Middle frontal gyrus (tissue), 1 donor: ENCODE measurements around the gene PEDS1.
"Not testable (repeated sequence)": the region's sequence is repeated elsewhere in the genome, so short reads cannot be mapped to it uniquely, and the experiment has no call there.

Source experiments
- DNase-seq: peaks from one replicate; pipeline ENCODE4 v3.0.0-alpha.2; 2015; ENCODE audit warnings: low spot score; ENCODE audit errors: extremely low spot score

Gene PEDS1

DNA sequence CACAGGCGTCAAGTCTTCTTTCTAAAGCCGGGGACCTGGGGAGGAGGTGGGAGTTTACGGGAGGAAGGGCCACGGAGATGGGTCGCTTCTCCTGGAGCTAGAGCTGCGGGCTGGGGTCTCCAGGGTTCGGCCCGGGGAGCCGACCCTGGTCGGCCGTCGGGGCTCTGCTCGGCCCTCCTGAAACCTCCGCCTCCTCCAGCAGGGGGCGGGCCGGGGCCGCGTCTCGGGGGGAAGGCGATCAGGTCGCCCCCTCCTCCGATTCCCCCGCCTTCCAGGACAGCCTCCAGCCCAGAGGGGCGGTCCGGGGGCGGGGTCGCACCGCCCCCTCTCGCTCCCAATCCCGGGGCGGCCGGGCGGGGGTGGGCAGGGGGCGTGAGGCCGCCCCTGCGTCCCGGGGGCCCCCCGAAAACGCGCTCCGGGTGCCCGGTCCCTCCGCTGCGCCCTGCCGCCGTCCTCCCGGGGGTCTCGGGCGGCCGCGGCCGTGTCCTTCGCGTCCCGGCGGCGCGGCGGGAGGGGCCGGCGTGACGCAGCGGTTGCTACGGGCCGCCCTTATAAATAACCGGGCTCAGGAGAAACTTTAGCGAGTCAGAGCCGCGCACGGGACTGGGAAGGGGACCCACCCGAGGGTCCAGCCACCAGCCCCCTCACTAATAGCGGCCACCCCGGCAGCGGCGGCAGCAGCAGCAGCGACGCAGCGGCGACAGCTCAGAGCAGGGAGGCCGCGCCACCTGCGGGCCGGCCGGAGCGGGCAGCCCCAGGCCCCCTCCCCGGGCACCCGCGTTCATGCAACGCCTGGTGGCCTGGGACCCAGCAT is 36.9 kb upstream of the PEDS1 start, which contains the start of gene CEBPB:
Gene CEBPB (plus strand): TSS at position 580 of the 814 bp plus-strand sequence. CDS start 204 bp downstream, at position 784.
- peak; percentile 42 for DNase-seq

DNA sequence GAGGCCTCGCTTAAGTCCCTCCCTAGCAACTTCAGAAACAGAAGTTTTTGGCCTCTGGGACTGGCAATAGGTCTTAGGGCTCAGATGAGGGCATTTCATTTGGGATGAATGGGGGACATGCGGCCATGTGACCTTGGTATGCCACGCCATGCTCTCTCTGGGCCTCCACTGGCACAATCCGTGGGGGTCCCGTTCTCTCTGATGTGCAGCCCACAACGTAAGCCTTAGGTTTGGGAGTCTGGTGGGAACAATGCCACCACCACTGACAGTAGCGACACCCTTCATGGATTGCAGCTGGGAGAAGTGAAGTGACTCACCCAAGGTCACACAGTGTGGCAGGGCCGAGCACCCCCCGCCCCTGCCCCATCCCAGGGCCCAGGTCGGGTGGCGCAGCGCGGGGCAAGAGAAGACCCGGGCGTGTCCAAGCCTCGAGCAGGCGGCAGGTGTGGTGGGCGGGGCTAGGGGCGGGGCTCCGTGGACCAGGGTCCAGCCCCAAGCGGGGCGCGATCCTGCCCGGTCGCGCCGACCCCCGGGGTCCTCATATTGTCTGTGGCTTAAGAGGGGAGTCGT is 36.2 kb upstream of the PEDS1 start:
- DNase-seq = no peak

DNA sequence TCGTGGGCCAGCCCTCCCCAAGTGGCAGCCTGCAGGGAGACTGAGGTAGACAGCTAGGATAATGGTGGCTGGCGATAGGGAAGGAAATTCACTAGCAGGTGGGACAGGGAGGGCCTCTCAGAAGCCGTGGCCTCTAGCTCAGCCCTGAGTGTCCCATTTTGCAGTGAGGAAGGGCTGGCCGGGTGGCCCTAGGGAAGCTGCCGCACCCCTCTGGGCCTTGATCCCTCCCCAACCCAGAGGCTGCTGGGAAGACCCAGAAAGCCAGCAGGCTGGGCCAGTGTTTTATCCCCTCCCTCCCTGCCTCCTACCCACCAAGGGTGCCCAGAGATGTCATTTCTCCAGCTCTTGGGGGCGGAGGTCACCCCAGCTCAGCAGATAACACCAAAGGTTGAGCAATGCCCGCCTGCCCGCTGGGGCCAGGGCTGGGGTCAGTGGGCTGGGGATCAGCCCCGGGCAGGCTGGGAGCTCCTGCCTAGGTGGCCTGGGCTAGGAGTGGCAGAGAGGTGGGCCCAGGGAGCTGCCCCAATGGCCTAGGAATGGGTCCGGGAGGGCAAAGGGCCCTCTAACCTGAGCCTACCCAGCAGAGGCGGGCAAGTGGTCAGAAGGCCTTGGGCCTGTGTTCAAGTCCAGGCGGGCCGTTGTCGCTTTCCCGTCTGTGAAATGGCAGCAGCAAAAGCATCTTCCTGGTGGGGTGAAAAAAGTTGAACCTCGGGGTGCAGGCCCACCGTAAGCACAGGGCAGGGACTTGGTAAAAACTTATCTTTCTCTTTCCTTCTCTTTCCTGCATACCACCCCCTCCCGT is 35.6 kb upstream of the PEDS1 start:
- no peak for DNase-seq

DNA sequence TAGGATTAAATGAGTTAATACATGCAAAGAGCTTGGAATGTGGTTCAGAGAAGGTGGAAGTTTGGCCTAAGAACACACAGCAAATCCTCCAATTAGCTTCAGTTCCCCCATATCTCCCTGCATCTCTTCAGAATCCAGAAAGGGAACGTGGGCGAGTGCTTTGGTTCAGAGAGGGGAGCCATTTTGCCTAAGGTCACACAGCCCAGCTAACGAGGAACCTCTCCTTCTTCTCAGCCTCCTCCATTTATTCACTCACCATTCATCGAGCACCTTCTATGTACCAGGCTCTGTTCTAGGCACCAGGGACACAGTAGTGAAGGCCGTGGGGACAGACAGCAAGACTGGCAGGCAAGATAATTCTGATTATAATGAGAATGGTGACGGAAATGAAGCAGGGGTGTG is 34.8 kb upstream of the PEDS1 start:
- DNase-seq = no peak

DNA sequence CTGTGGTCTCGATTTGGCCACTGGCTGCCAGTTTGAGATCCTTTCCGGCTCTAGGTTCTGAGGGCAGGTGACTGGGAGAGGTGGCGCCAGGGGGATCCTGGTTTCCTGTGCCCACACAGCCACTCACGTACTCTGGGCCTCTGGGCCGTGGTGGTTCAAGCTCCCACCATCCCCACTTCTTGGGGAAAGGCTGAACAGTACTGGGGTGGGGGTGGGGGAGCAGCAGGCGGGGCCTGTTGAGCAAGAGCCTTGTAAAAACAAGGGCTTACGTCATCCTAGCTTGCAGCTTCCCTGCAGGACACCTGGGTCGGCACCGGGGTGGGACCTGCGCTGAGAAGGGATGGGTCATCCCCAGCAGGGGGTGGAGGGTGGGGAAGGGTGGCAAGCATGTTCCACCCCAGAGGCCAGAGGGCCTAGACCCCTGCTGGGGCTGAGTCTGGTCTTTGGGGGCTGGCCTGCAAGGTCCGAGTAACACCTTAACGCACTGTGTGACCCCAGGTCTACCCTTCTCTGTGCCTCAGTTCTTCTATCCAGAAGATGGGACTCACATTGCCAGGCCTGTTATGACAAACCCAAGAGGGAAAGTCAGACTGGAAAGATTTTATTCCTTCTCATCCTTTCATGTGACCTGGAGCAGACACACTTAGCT is 34.0 kb upstream of the PEDS1 start:
- DNase-seq = no peak

DNA sequence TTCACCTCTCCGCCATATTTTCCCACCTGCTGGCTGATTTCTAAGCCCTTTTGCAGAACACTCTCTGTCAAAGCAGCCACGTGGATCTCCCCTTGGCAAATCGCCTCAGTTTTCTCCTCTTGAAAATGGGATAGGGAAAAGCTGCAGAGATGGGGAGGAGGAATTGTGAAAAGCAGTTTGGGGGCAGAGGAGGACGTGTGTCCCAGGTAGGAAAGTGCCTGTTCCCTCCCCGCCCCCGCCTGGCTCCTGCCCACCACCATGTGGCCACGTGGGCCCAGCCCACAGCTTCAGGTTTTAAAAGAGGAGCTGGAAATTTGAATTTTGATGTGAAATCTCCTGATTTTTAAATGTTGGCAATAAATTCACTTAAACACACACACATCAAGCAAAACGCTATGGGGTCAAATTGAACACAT is 33.5 kb upstream of the PEDS1 start:
- no peak for DNase-seq

DNA sequence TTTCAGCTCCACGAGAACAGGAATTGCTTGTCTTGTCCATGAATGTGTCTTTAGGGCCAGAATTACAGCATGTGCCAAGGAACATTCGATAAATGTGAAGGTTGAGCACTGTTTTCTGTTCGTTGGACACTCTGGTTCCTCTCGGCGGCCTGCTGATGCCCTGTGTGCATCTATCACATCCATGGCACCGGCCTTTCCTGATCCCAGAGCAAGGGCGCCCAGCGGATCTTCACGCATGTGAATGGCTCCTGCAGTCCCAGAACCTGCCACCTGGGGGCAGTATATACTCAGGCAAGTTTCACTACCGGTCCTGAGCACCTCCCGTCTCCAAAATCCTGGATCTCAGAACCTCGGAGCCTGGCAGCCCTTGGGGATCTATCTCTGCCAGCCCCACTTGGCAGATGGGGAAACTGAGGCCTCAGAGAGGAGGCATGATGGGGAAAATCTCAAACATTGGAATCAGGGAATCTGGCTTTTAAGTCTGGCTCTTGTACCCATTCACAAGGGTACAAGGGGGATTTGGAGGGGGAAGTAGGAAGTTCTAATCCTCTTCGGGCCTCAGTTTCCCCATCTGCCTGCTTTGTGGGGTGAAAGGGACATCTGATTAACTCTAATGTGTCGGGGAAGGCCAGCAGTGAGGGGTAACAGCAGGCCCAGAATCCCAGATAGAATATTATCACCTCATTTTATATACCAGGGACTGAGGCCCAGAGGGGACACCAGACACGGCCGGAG is 32.8 kb upstream of the PEDS1 start:
- DNase-seq = peak; percentile 79

DNA sequence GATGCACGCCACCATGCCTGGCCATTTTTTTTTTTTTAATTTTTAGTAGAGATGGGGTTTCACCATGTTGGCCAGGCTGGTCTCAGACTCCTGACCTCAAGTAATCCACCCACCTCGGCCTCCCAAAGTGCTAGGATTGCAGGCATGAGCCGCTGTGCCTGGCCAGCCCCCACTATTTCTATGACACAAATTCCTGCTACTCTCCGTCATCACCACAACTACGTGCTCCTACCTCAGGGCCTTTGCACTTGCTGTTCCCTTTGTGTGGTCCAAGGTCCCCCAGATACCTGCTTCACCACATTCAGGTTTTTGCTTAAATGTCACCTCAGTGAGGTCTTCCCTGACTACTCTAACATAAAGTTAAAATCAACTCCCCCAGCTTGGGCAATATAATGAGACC is 31.9 kb upstream of the PEDS1 start:
- no peak for DNase-seq

DNA sequence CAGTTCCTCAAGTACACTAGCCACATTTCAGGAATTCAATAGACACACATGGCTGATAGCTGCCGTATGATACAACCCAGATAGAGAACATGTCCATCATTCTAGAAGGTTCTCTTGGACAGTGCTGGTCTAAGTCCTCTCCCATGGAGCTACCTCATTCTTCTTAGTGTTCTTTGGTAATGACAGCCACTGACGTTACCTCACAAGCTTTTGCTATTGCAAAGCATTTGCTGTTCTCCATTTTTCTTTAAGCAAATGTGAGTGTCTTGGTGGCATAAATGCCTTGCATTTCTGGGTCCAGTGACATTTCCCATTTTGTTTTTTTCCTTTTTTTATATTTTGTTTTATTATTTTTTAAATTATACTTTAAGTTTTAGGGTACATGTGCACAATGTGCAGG is 28.8 kb upstream of the PEDS1 start:
- DNase-seq = no peak

DNA sequence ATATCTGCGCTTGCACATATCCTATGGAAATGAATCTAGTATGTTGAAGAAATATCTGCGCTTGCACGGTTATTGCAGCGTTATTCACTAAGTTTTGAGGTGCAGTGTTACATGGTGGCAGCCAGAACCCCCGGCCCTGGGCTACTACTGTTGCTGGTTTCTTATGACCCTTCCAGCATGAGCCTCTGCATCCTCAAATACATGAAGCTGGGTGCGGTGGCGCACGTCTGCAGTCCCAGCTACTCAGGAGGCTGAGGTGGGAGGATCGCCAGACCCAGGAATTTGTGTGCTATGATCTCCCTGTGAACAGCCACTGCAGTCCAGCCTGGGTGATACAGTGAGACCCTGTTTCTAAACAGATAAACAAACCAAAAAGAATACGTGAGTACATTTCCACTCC is 27.8 kb upstream of the PEDS1 start:
- no peak for DNase-seq

DNA sequence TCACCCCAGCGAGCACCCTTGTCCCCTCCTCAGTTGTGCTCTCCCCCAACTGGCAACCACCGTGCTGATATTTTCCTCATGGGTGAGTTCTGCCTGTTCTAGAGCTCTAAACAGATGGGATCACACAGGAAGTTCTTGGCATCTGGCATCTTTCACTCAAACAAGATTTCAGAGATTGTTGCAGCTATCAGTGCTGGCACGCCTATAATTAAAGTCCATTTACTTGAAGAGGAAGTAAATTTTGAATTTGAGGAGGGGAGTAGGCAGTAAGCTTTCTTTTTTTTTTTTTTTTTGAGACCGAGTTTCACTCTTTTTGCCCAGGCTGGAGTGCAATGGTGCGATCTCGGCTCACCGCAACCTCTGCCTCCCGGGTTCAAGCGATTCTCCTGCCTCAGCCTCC is 25.1 kb upstream of the PEDS1 start:
- DNase-seq = not testable (repeated sequence)

DNA sequence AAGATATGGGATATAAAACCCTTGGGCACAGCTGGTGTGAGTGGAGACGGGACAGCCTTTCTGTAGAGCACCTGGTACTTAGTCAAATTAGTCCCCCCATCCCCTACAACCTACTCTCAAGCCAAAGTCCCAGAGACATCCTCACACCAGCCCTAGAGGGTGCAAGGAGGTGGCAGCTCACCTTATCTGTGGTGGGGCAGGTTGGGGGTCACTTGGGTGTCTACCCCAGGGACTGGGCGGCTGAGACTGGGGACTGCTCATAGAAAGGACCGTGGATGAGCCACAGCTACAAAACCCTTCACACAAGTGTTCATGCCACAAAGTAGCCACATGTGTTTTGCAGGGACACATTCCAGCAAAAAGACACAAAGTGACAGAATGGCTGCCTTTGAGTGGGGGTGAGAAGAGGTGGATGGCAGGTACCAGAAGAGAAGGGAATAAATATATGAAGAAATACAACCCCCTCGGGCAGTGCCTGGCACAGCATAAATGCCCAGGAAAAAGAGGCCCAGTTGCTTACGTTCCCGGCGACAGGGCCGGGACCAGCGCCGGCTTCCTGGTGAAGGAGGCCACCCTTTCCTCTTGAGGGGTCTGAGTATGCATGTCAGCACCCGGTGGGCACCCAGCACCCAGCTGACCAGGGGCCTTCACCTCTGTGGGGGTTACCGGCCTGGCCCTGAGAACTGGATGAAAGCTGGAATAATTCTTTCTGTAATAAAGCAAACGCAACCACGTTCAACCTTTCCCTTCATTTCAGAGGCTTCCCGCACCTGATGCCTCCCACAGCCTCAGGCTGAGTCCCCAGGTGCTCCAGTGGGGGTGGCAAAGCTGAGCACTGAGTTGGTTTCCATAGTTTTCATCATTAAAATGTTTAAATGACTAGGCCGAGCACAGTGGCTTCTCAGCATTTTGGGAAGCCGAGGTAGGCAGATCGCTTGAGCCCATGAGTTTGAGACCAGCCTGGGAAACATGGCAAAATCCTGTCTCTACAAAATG is 22.7 kb upstream of the PEDS1 start:
- DNase-seq = no peak

DNA sequence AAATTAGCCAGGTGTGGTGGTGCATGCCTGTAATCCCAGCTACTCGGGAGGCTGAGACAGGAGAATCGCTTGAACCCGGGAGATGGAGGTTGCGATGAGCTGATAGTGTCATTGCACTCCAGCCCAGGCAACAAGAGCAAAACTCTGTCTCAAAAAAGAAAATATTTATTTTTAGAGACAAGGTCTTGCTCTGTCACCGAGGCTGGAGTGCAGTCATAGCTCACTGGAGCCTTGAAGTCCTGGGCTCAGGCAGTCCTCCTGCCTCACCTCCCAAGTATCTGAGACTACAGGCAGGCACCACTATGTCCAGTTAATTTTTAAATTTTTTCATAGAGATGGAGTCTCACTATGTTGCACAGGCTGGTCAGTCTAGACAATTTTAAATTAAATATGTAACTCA is 20.9 kb upstream of the PEDS1 start:
- DNase-seq = no peak

DNA sequence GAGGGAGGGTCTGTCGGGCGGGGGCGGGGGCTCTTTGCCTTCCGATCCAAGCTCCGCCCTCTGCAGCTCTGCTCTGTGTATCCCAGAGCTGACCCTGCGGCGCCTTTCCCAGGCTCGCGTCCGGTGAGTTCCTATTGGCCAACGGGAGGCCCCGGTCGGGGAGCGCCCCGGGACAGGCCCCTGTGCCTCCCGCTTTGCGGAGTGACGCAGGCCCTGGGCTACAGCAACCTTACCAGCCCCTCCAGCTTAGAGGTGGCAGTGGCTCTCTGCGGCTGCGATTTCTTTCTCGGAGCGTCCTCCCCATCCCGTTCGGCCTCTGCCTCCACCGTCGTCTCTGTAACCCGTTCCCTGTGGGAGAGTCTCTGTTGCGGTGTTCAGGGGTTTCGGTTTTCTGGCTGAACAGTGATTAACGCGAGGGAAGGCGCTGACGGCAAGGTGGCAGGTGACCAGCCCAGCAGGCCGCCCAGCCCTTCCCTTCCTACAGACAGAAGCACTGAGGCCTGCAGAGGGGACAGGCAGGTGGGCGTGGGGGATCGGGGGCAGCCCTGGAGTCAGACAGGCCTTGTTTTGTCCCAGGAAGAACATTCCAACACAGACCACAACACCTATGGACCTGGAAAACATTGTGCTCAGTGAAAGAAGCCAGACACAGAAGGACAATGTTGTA is 19.0 kb upstream of the PEDS1 start:
- no peak for DNase-seq

DNA sequence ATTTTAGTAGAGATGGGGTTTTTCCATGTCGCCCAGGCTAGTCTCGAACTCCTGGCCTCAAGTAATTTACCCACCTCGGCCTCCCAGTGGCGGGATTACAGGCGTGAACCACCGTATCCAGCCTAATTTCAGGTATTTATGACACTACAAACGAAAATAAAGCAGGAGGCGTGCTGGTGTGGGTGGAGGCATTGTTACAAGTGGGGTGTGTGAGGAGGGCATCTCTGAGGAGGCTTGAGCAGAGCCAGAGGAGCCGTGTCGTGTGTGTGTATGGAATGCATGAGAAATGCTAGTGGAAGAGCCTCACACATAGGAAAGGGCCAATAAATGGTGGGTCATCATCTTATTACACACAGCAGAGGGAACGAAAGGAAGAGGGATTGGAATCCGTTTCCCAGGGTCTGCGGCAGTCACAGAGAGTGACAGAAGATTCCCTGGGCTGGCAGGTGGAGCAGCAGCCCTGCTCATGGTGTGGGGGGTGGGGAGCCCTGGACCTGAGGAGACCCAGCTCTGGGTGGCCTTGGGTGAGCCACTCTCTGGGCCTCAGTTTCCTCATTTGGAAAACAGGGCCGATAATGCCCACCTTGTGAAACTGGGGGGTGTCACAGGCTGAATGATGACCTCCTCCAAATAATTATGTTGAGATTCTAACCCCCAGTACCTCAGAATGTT is 17.2 kb upstream of the PEDS1 start:
- DNase-seq = no peak

DNA sequence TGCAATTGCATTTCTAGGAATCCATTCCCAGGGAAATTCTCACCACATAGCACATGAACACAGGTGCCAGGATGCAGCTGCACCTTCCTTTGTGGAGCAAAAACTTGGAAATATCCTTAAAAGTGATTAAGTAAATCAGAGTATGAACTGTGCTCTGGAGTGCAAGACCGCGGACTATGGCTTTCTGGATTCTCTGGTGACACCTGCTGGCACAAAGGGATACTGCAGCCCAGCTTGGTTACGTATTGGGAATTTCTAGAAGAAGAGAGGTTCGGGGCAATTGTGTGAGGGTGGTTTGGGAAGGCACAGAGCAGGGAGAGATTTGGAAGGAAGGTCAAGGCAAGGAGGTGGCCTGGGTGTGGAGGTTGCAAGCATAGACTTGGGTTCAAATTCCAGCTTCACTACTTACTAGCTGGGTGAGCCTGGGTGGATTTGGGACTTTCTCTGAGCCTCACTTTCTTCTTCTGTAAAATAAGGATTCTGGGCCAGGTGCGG is 15.9 kb upstream of the PEDS1 start:
- peak; percentile 65 for DNase-seq

DNA sequence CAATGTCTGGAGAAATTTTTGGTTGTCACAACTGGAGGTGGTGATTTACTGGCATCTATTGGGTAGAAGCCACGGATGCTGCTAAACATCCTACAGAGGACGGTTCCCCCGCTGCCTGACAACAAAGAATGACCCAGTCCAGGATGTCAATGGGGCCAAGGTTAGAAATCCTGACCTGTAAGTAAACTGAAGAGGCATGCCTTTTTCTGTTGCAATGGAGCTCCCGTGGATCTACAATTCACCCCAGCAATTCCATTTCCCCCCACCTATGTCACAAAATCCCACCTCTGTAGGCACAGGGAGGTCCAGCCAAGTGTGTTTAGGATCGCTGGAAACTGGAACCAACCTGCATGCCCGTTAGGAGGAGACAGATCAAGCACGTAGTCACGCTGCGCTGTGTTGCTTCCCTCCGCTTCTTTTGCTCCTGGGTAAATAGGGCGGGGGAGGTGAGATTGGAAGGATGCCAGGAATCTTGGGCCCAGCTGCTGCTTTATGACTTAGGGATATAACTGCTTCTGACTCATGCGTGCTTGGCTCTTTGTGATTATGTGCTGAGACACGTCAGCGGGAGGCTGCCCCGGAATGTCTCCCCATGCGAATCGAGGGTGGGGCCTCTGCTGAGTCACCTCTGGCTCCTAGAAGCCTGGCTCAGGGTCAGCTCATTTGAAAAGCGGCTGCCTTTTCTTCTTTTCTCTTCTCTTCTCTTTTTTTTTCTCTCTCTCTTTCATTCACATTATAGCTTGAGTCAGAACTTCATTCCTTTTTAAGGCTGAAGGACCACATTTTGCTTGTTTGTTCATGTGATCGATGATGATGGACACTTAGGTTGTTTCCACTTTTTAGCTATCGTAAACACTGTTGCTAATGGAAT is 12.4 kb upstream of the PEDS1 start:
- peak; percentile 75 for DNase-seq
